Large intestine (tissue), 3 donors: ENCODE measurements around the gene LRRC71. TPM values are rescaled to one million over a fixed set of nuclear protein-coding genes. Genes with fewer than 3 reads are reported as not detected.
A peak's percentile ranks its signal among the peaks of the same experiment; 100 is the strongest.

Source experiments
- DNase-seq, 2 donors: peaks; one replicate each; pipeline versions ENCODE4 v3.0.0 to v3.0.0-alpha.2; 2013
- H3K27ac ChIP-seq: one replicate; pipeline ENCODE4 v1.5.1; 2013; ENCODE audit warnings: low read length
- H3K27me3 ChIP-seq: 2 replicates; pipeline ENCODE4 v1.6.1; 2013; ENCODE audit warnings: low read length; ENCODE audit not compliant: control insufficient read depth, insufficient read depth
- H3K36me3 ChIP-seq: 2 replicates; pipeline ENCODE4 v1.6.1; 2013; ENCODE audit warnings: low read length; ENCODE audit not compliant: control insufficient read depth, insufficient read depth
- H3K4me1 ChIP-seq: one replicate; pipeline ENCODE4 v1.6.1; 2013; ENCODE audit warnings: low read length; ENCODE audit not compliant: control insufficient read depth, insufficient read depth
- H3K4me3 ChIP-seq: one replicate; pipeline ENCODE4 v1.5.1; 2013; ENCODE audit warnings: low read length
- H3K9me3 ChIP-seq: one replicate; pipeline ENCODE4 v1.6.1; 2013; ENCODE audit warnings: mild to moderate bottlenecking, low read depth, low read length, moderate library complexity; ENCODE audit not compliant: control insufficient read depth
- WGBS: methylation state at CpG from one replicate; pipeline ENCODE4 v1.1.5; 2013; ENCODE audit warnings: low lambda C conversion rate; ENCODE audit not compliant: insufficient coverage; 5-methylcytosine and 5-hydroxymethylcytosine counted together
- polyA plus RNA-seq: library from polyadenylated mRNA; unstranded; fragments of 120-200 nt; gene quantifications from one replicate; pipeline ENCODE4 v1.2.1, GENCODE V29; 2013

LRRC71 gene
- polyA plus RNA-seq, 1 donor: 0.28 TPM

GRCh38 chr1:156892190-156893047, 28.0 kb upstream of the LRRC71 start:
- Histone ChIP-seq H3K36me3 (no peaks in the 10 kb centered on the region), H3K9me3 (peaks cover 4% of the 10 kb centered on the region), H3K27me3 (peaks cover 69% of the 10 kb centered on the region), H3K4me1 (peaks cover 17% of the 10 kb centered on the region), H3K27ac (no peak overlapping the region), H3K4me3 (peak overlapping the region; percentile 22)
- WGBS: 0% methylated on average over 1 of the region's 48 CpGs
- peak; percentile 89 to 92 for DNase-seq

DNA sequence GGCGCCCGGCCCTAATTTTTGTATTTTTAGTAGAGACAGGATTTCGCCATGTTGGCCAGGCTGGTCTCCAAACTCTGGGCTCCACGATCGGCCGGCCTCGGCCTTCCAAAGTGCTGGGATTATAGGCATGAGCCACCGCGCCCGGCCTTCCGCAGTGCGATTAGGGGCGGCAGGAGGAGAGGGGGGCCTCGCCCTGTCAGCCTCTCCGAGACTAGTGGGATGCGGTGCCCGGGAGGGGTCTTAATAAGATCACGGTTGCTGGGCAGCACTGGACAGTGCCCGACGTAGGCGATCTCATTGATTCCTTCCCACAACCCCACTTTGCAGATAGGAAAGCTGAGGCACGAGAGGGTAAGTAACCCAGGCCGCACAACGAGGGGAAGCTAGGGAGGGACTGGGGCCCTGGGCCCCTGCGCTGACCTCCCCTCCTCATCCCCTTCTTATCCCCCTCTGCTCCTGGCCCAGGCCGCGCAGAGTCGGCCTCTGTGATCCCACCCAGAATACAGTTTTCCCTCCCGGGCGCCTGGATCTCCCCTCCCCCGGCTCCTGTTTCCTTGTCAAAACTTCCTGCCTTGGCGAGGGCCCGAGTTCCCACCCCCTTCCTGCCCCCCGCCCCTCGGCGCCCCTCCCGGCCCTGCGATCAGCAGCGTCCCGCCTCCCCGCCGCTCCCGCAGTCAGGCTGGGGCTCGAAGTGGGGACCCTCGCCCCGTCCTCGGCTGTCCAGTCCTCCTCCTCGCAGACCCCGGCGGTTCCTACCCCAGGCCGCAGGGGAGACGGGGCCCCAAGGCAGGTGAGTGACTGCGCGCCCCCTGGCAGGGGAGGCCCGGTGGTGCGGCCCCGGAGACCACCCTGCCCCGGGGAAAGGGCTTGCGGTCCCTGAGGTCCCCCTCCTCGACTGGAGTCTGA, 27.1 kb upstream of the LRRC71 start, which contains the start of gene PEAR1:
PEAR1 (plus strand) TSS at position 671 of the 906 bp plus-strand sequence. CDS start 10,209 bp downstream, outside the sequence.
- Histone ChIP-seq H3K27me3 (peaks cover 71% of the 10 kb centered on the region), H3K4me1 (peaks cover 21% of the 10 kb centered on the region), H3K9me3 (peaks cover 4% of the 10 kb centered on the region), H3K4me3 (peak within 1 kb of the TSS; percentile 40), H3K27ac (peak within 1 kb of the TSS; percentile 69), H3K36me3 (no peaks in the 10 kb centered on the region)
- peak in 1 of 2 donors; percentile 37 for DNase-seq
- WGBS: no CpG with 5 or more reads among the region's 60 CpGs

DNA sequence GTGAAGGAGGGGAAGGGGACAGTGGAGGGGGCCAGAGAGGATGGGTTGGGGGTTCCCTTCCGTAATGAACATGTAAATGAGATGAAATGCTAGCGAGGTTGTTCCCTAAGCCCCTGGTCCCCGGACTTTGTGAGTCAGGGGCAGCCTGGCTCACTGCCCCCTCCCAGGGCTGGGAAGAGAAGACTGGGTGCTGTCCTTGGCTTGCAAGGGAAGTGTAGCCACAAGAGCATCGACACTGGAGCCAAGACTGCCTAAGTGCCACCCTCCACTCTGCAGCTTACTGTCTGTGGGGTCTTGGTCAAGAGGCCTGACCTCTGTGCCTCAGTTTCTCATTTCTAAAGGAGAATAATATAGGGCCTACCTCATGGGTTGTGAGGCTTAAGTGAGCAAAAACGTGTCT, 26.4 kb upstream of the LRRC71 start:
- peaks cover 27% of the 10 kb centered on the region for H3K4me1 ChIP-seq
- no CpG with 5 or more reads among the region's 5 CpGs for WGBS
- peaks cover 4% of the 10 kb centered on the region for H3K9me3 ChIP-seq
- peak overlapping the region; percentile 40 for H3K4me3 ChIP-seq
- H3K36me3 ChIP-seq: no peaks in the 10 kb centered on the region
- DNase-seq: no peak
- H3K27ac ChIP-seq: peak overlapping the region; percentile 69
- peaks cover 77% of the 10 kb centered on the region for H3K27me3 ChIP-seq

DNA sequence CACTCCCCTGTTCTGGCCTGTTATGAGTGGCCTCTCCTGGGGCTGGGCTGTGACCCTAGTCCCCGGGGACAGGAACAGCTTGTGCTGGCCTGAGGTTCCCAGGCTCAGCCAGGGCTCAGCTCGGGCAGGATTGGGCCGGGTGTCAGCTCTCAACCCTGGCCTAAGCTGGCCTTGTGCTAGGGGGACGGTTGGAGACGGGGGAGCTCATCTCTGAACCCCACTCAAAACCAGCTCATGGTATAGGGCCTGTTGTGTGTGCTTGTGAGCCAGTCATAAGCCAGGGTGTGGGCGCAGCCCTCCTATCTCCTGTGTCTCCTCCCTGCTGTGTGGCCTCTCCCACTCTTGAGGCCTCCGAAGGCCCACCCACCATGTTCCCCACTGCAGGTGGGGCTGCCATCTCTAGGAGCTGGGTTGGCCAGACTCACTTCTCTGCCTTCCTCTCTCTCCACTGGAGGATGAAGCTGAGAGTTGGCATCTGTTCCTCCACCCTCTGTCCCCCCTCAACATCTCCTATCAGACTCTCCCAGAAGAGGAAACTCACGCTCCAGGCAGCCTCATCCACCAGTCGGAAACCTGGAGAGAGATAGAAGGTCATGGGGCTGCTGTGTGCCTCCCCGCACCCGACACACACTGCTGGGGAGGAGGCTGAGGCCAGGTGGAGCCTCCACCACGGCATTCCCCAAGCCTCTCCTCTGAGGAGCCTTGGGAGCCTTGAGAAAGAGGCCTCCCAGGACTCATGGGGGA, 25.5 kb upstream of the LRRC71 start:
- H3K9me3 ChIP-seq: peaks cover 4% of the 10 kb centered on the region
- no peak overlapping the region for H3K4me3 ChIP-seq
- H3K27me3 ChIP-seq: peaks cover 77% of the 10 kb centered on the region
- H3K36me3 ChIP-seq: no peaks in the 10 kb centered on the region
- H3K27ac ChIP-seq: peak overlapping the region; percentile 69
- peaks cover 27% of the 10 kb centered on the region for H3K4me1 ChIP-seq
- no peak for DNase-seq
- no CpG with 5 or more reads among the region's 12 CpGs for WGBS

DNA sequence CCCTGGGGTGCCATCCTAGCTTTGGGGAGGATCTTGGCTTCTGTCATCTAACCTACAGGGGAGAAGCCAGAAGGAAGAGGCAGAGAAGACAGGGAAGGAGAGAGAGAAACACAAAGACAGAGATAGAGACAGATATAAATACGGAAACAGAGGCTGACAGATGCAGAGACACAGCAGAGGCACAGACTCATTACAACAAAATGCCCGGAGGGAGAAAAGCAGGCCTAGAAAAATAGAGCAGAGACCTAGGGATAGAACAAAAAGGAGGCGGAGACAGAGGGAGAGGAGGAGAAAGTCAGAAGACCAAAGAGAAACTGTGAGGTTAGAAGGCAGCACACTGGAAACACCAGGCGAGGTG, 25.0 kb upstream of the LRRC71 start:
- Histone ChIP-seq H3K27me3 (peaks cover 80% of the 10 kb centered on the region), H3K4me3 (no peak overlapping the region), H3K4me1 (peaks cover 27% of the 10 kb centered on the region), H3K27ac (peak overlapping the region; percentile 36), H3K36me3 (no peaks in the 10 kb centered on the region), H3K9me3 (peaks cover 4% of the 10 kb centered on the region)
- 71% methylated on average over 3 of the region's 4 CpGs for WGBS
- DNase-seq: no peak

DNA sequence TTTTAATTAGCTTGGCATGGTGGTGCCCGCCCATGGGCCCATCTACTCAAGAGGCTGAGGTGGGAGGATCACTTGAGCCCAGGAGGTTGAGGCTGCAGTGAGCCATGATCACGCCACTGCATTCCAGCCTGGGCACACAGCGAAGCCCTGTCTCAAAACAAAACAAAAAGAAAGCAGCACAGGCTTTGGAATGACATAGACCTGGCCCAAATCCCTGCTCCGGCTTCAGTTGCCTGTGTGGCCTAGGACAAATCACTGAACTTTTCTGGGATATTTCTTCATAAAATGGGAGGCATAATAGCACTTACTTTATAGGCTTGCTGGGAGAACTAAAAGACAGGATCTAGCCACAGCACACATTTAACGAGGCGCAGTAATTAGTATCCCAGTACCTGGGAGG, 24.5 kb upstream of the LRRC71 start:
- no peak for DNase-seq
- Histone ChIP-seq H3K36me3 (no peaks in the 10 kb centered on the region), H3K4me3 (no peak overlapping the region), H3K27ac (no peak overlapping the region), H3K4me1 (peaks cover 27% of the 10 kb centered on the region), H3K27me3 (peaks cover 84% of the 10 kb centered on the region), H3K9me3 (peaks cover 4% of the 10 kb centered on the region)
- no CpG with 5 or more reads among the region's 6 CpGs for WGBS

- WGBS: no CpG with 5 or more reads among the region's 16 CpGs
- H3K9me3 ChIP-seq: peaks cover 4% of the 10 kb centered on the region
- peaks cover 27% of the 10 kb centered on the region for H3K4me1 ChIP-seq
- peaks cover 80% of the 10 kb centered on the region for H3K27me3 ChIP-seq
- H3K4me3 ChIP-seq: no peak overlapping the region
- DNase-seq: no peak
- no peak overlapping the region for H3K27ac ChIP-seq
- H3K36me3 ChIP-seq: no peaks in the 10 kb centered on the region
Measured at GRCh38 chr1:156896490-156897033, 23.9 kb upstream of the LRRC71 start.

DNA sequence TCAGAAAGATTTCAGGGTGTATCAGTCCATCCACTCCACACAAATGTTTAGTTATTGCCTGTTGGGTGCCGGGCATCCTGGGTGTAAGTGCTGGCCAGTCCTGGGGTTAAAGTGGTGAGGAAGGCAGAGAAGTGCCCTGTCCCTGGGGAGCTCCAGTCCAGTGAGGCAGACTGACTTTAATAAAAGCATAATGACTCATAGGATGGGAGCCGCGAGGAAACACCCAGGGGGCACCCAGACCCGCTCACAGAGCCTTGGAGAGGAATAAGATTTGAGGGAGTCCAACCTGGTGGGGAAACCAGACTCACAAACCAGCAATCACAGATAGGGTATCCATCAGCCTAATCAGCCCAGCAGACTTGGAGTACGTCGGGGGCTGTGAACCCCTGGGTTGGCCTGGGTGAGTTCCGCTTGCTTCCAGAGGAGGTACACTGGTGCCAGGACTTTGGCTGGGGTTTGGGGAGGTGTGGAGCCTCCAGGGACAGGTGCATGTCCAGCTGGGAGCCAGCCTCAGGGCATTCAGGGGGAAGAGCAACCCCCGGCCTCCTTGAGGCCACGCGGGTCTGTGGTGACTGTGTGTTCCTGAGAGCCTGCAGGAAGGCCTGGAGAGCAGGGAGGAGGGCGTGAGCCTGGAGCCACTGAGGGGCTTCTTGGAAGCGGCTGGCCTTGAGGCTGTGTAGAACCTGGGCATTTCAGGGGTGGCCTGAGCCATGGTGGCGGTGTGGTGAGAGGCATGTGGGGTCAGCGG, 23.2 kb upstream of the LRRC71 start:
- H3K4me3 ChIP-seq: no peak overlapping the region
- WGBS: no CpG with 5 or more reads among the region's 14 CpGs
- no peak for DNase-seq
- peaks cover 4% of the 10 kb centered on the region for H3K9me3 ChIP-seq
- H3K27me3 ChIP-seq: peaks cover 78% of the 10 kb centered on the region
- H3K36me3 ChIP-seq: no peaks in the 10 kb centered on the region
- peaks cover 24% of the 10 kb centered on the region for H3K4me1 ChIP-seq
- no peak overlapping the region for H3K27ac ChIP-seq

DNA sequence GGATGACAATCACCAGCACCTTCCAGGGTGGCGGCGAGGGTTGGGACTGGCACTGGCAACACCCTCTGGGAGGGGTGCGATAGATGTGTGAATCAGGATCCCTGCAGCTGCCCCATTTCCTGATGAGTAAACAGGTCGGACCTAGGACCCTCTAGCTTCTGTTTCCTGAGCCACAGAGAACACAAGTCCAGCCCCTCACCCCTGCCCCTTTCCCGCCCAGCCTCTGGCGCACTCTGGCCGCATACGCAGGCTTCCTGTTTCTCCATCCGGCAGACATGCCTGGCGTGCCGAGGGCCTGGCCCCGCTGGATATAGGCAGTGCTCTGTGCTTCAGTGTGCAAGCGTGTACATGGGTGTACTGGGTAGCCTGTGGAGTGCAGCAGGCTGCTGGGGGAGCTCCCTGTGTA, 22.3 kb upstream of the LRRC71 start:
- no peak overlapping the region for H3K4me3 ChIP-seq
- H3K27me3 ChIP-seq: peaks cover 70% of the 10 kb centered on the region
- peak overlapping the region; percentile 39 for H3K27ac ChIP-seq
- peak in 1 of 2 donors; percentile 43 for DNase-seq
- H3K36me3 ChIP-seq: no peaks in the 10 kb centered on the region
- peaks cover 1% of the 10 kb centered on the region for H3K9me3 ChIP-seq
- peaks cover 15% of the 10 kb centered on the region for H3K4me1 ChIP-seq
- 100% methylated on average over 1 of the region's 13 CpGs for WGBS
